SK-N-SH (cell line): Measurements from ENCODE around the gene KISS1R. TPM values are rescaled to one million over a fixed set of nuclear protein-coding genes. Genes with fewer than 3 reads are reported as not detected.

Source experiments
- CTCF ChIA-PET: fragments of 300-600, 350-600 bp; formaldehyde crosslinking; extraction: SDS; loops from one replicate; lab custom pipeline; 2021; lab: Yijun Ruan, JAX
- POLR2A ChIA-PET: fragments of 350-600 bp; sonication (Branson Sonifier 250); formaldehyde crosslinking; extraction: SDS; loops from one replicate; lab custom pipeline; 2020; ENCODE audit warnings: antibody characterized with exemption, inconsistent platforms; lab: Yijun Ruan, JAX
- DNase-seq: peaks from one replicate; pipeline ENCODE4 v3.0.0; 2012
- H2AFZ ChIP-seq: fragments of 200-600 bp; sonication (generic); 2 replicates; pipeline ENCODE4 v1.8.1; 2016; ENCODE audit warnings: antibody characterized with exemption, mild to moderate bottlenecking, low read depth
- H3F3A ChIP-seq: fragments of 200-600 bp; sonication (generic); replicated peaks from 2 replicates; pipeline ENCODE3; 2016; ENCODE audit warnings: antibody characterized with exemption, mild to moderate bottlenecking; ENCODE audit not compliant: insufficient read depth
- H3K27ac ChIP-seq, 2 experiments: fragments of 200-500 bp in 1 of 2; fragments of 200-600 bp in 1 of 2; sonication (Bioruptor generic) in 1 of 2; sonication (generic), shearing (Covaris generic) in 1 of 2; 2 replicates each; pipeline versions ENCODE4 v1.5.1 to v1.6.1; 2014 to 2016; ENCODE audit warnings: low read depth in 2 of 2, inconsistent platforms in 1 of 2, low read length in 1 of 2, mild to moderate bottlenecking in 1 of 2, mixed read lengths in 1 of 2
- H3K27me3 ChIP-seq: fragments of 200-600 bp; sonication (generic), shearing (Covaris generic); 2 replicates; pipeline ENCODE4 v1.6.1; 2016; ENCODE audit warnings: mixed run types; ENCODE audit not compliant: insufficient read depth
- H3K36me3 ChIP-seq, 2 experiments: fragments of 200-500 bp in 1 of 2; fragments of 200-600 bp in 1 of 2; sonication (Bioruptor generic) in 1 of 2; sonication (generic) in 1 of 2; replicated peaks in 1 of 2; 2 replicates each; pipeline versions ENCODE3 to v1.5.1; 2014 to 2016; ENCODE audit warnings: low read length in 1 of 2, mild to moderate bottlenecking in 1 of 2; ENCODE audit not compliant: insufficient read depth in 2 of 2, control insufficient read depth in 1 of 2
- H3K4me1 ChIP-seq, 2 experiments: fragments of 200-500 bp in 1 of 2; fragments of 200-600 bp in 1 of 2; sonication (Bioruptor generic) in 1 of 2; sonication (generic), shearing (Covaris generic) in 1 of 2; 2 replicates each; pipeline versions ENCODE4 v1.5.1 to v1.6.1; 2014 to 2016; ENCODE audit warnings: low read depth in 1 of 2, low read length in 1 of 2, mixed run types in 1 of 2; ENCODE audit not compliant: insufficient read depth in 2 of 2, control insufficient read depth in 1 of 2
- H3K4me2 ChIP-seq: fragments of 200-600 bp; sonication (generic), shearing (Covaris generic); 2 replicates; pipeline ENCODE4 v1.6.1; 2017; ENCODE audit warnings: mixed run types
- H3K4me3 ChIP-seq, 2 experiments: fragments of 200-500 bp in 1 of 2; fragments of 200-600 bp in 1 of 2; sonication (Bioruptor generic) in 1 of 2; sonication (generic), shearing (Covaris generic) in 1 of 2; 2 replicates each; pipeline versions ENCODE4 v1.5.1 to v1.8.1; 2014 to 2016; ENCODE audit warnings: low read depth in 2 of 2, inconsistent platforms in 1 of 2, low read length in 1 of 2, mild to moderate bottlenecking in 1 of 2, mixed read lengths in 1 of 2, moderate library complexity in 1 of 2
- H3K79me2 ChIP-seq: fragments of 200-600 bp; sonication (generic); 2 replicates; pipeline ENCODE4 v1.8.1; 2017; ENCODE audit warnings: mild to moderate bottlenecking; ENCODE audit not compliant: insufficient read depth
- H3K9ac ChIP-seq: fragments of 200-600 bp; sonication (generic); 2 replicates; pipeline ENCODE4 v1.6.1; 2017; ENCODE audit warnings: mixed run types
- H3K9me2 ChIP-seq: fragments of 200-600 bp; sonication (generic); 2 replicates; pipeline ENCODE4 v1.6.1; 2017; ENCODE audit warnings: mixed run types
- H3K9me3 ChIP-seq: fragments of 200-600 bp; sonication (generic); 2 replicates; pipeline ENCODE4 v1.6.1; 2017; ENCODE audit warnings: mixed run types, mild to moderate bottlenecking, moderate library complexity
- H4K20me1 ChIP-seq: fragments of 200-600 bp; sonication (generic); 2 replicates; pipeline ENCODE4 v1.6.1; 2017; ENCODE audit warnings: mild to moderate bottlenecking, mixed run types; ENCODE audit not compliant: insufficient read depth
- EP300 ChIP-seq, 2 experiments: IDR thresholded peaks; 2 replicates each; pipeline versions ENCODE4 v1.4.0 to v1.6.1; 2012; ENCODE audit warnings: borderline replicate concordance in 1 of 2, low read depth in 1 of 2, low read length in 1 of 2
- EZH2phosphoT487 ChIP-seq: fragments of 200-600 bp; sonication (generic); IDR thresholded peaks from 2 replicates; pipeline ENCODE4 v1.6.1; 2017; ENCODE audit warnings: low read depth, mixed run types, mild to moderate bottlenecking, antibody characterized with exemption, moderate library complexity, borderline replicate concordance
- FOXJ3 ChIP-seq: sonication (generic); formaldehyde crosslinking; IDR thresholded peaks from 2 replicates; pipeline ENCODE4 v1.5.1; 2020; ENCODE audit warnings: mild to moderate bottlenecking, missing genetic modification reagents
- FOXM1 ChIP-seq: IDR thresholded peaks from 2 replicates; pipeline ENCODE4 v1.4.0; 2012; ENCODE audit warnings: low read depth, mild to moderate bottlenecking
- MAX ChIP-seq: IDR thresholded peaks from 2 replicates; pipeline ENCODE4 v1.4.0; 2012; ENCODE audit warnings: low read depth
- MEF2A ChIP-seq: IDR thresholded peaks from 2 replicates; pipeline ENCODE4 v1.4.0; 2012; ENCODE audit warnings: low read depth, borderline replicate concordance
- MXI1 ChIP-seq: IDR thresholded peaks from 2 replicates; pipeline ENCODE4 v1.6.1; 2012; ENCODE audit warnings: mild to moderate bottlenecking, low read depth, low read length, improper control_type of control experiment
- RAD21 ChIP-seq: IDR thresholded peaks from 2 replicates; pipeline ENCODE4 v1.6.1; 2012; ENCODE audit warnings: mild to moderate bottlenecking, low read length
- RCOR1 ChIP-seq: fragments of 150-350 bp; IDR thresholded peaks from 2 replicates; pipeline ENCODE4 v1.6.1; 2017; ENCODE audit warnings: antibody characterized with exemption, low read length
- REST ChIP-seq: IDR thresholded peaks from 2 replicates; pipeline ENCODE4 v1.6.1; 2012; ENCODE audit warnings: mild to moderate bottlenecking, low read depth, low read length, moderate library complexity
- TCF12 ChIP-seq: IDR thresholded peaks from 2 replicates; pipeline ENCODE4 v1.4.0; 2012
- USF2 ChIP-seq: fragments of 150-350 bp; IDR thresholded peaks from 2 replicates; pipeline ENCODE4 v1.6.1; 2017; ENCODE audit warnings: antibody characterized with exemption, low read length, low read depth, borderline replicate concordance
- YY1 ChIP-seq: IDR thresholded peaks from 2 replicates; pipeline ENCODE4 v1.4.0; 2012; ENCODE audit warnings: low read depth, mild to moderate bottlenecking
- WGBS: methylation state at CpG from one replicate; pipeline ENCODE4 v1.1.6; 2017; ENCODE audit warnings: low lambda C conversion rate; 5-methylcytosine and 5-hydroxymethylcytosine counted together
- polyA plus RNA-seq, 3 experiments: library from polyadenylated mRNA; depleted of rRNA; stranded (reverse); fragments of >200 nt; gene quantifications; 2 replicates each; pipeline ENCODE4 v1.2.3, GENCODE V29; 2012

KISS1R gene
- polyA plus RNA-seq, 1 of the 3 experiments (the other 2 are of a cell fraction): not detected

- H4K20me1 ChIP-seq: no peaks in the 10 kb centered on the region
- H3K36me3 ChIP-seq: peaks cover 4 to 54% of the 10 kb centered on the region in 2 experiments
- peaks cover 9% of the 10 kb centered on the region for H3K79me2 ChIP-seq
- no peaks in the 10 kb centered on the region for H3K9me2 ChIP-seq
- no peaks in the 10 kb centered on the region for H3K9me3 ChIP-seq
- peaks cover 0 to 19% of the 10 kb centered on the region in 2 experiments; a peak in 1 of 4 replicates for H3K4me1 ChIP-seq
- TF ChIP-seq MEF2A: no peak
- no peak for TF ChIP-seq EZH2phosphoT487
- no peak for TF ChIP-seq MAX
- TF ChIP-seq YY1: no peak
- peak; percentile 97 for TF ChIP-seq MXI1
- no peak for TF ChIP-seq TCF12
- TF ChIP-seq EP300 (IDR thresholded peaks at IDR 0.05; ENCODE audit: borderline replicate concordance in 1 of 2, low read depth in 1 of 2, low read length in 1 of 2): peak in 1 of 2 experiments; percentile 30; a peak in 1 of 4 replicates
- TF ChIP-seq FOXJ3 (CRISPR knock-in tag): 0 out of 2 replicates have a peak, but pooled peaks have one; percentile 18
- TF ChIP-seq RCOR1: peak; percentile 29; the same call in 1 of the 2 replicates
- no peak for TF ChIP-seq REST
- no peak for TF ChIP-seq FOXM1
- no peak for TF ChIP-seq RAD21
- no peak for TF ChIP-seq USF2
- H2AFZ ChIP-seq: no peak overlapping the region
- H3K4me2 ChIP-seq: no peak overlapping the region
- no peak overlapping the region for H3K9ac ChIP-seq
- no peak overlapping the region for H3K4me3 ChIP-seq
- peak overlapping the region in 1 of 2 experiments; percentile 72; a peak in 2 of 4 replicates for H3K27ac ChIP-seq
- DNase-seq: peak; percentile 92
- WGBS: 71% methylated on average over 16 of the region's 16 CpGs
- POLR2A ChIA-PET: no interaction called here
- CTCF ChIA-PET: interaction anchor here (0.9 to 1.8 kb wide), 2 partner anchors 24 to 134 kb away, joined by 3 to 5 read pairs; partner anchors contain the start of gene RNU6-2
- peaks cover 6% of the 10 kb centered on the region for H3F3A ChIP-seq
- H3K27me3 ChIP-seq: no peaks in the 10 kb centered on the region
These were observed 30.1 kb upstream of the KISS1R start for GRCh38 chr19:887072-887471.
